Stimulated activated CD8-positive, alpha-beta memory T cell treated with anti-CD3 and anti-CD28 coated beads, Interleukin-7, amount 100 ng/mL, for 24 hours (primary cell): ENCODE measurements around the gene UTF1.
"Not testable (repeated sequence)": the region's sequence is repeated elsewhere in the genome, so short reads cannot be mapped to it uniquely, and the experiment has no call there.

Experiments
- DNase-seq: peaks from one replicate; pipeline ENCODE4 v3.0.0-alpha.2; 2020; ENCODE audit warnings: low read depth

UTF1 gene

GRCh38 chr10:133265052-133265451, 35.0 kb downstream of the UTF1 start:
- not testable (repeated sequence) for DNase-seq

GRCh38 chr10:133266056-133266795, 36.2 kb downstream of the UTF1 start:
- no peak for DNase-seq

GRCh38 chr10:133267293-133267692, 37.3 kb downstream of the UTF1 start:
- no peak for DNase-seq

- DNase-seq: no peak
Observed at GRCh38 chr10:133267829-133268228, 37.8 kb downstream of the UTF1 start.

GRCh38 chr10:133268532-133268931, 38.5 kb downstream of the UTF1 start:
- no peak for DNase-seq

GRCh38 chr10:133269367-133269766, 39.4 kb downstream of the UTF1 start:
- no peak for DNase-seq

- no peak for DNase-seq
Observed at GRCh38 chr10:133270204-133270603, 40.2 kb downstream of the UTF1 start.

GRCh38 chr10:133270773-133271297, 40.8 kb downstream of the UTF1 start:
- no peak for DNase-seq

- DNase-seq: no peak
Observed at GRCh38 chr10:133271521-133272300, 41.7 kb downstream of the UTF1 start.

GRCh38 chr10:133272301-133272963, 42.4 kb downstream of the UTF1 start:
- DNase-seq: no peak

- DNase-seq: no peak
Observed at GRCh38 chr10:133272964-133273420, 43.0 kb downstream of the UTF1 start.

- no peak for DNase-seq
Observed at GRCh38 chr10:133273534-133274143, 43.6 kb downstream of the UTF1 start.

- peak; percentile 65 for DNase-seq
Observed at GRCh38 chr10:133274751-133275683, 45.0 kb downstream of the UTF1 start.

GRCh38 chr10:133275684-133276092, 45.7 kb downstream of the UTF1 start:
- DNase-seq: no peak

GRCh38 chr10:133276100-133276434, 46.0 kb downstream of the UTF1 start:
- DNase-seq: no peak

GRCh38 chr10:133276435-133277201, 46.6 kb downstream of the UTF1 start, which contains the start of gene ADAM8:
Gene ADAM8, minus strand, starts transcription at chr10:133276868. Its CDS starts 51 bp downstream, at chr10:133276817.
- peak; percentile 48 for DNase-seq

GRCh38 chr10:133277277-133277992, 47.4 kb downstream of the UTF1 start:
- DNase-seq: no peak

- DNase-seq: no peak
Observed at GRCh38 chr10:133277993-133278576, 48.1 kb downstream of the UTF1 start.
